ENCODE data around the gene HOXA1.

Gene HOXA1

GRCh38 chr7:27116031-27116961 is 20.5 kb upstream of the HOXA1 start:
- no peak for DNase-seq

- DNase-seq = no peak
Measured at GRCh38 chr7:27115221-27116026, 19.6 kb upstream of the HOXA1 start.

DNA sequence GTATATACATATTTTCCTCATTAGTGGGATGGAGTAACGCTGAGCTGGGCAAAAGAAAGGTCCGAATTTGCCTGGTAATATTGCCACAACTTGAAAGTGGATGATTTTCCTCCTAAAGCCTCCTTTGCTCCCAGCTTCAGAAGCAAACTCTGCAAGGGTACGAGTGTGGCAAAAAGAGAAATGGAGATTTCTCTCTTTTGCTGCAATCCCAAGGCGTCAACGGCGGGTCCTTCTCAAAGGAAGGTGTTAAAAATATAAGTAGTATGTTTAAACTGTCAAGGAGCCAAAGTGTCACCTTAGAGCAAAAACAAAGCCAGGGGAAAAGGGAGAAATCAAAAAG is 19.1 kb upstream of the HOXA1 start:
- DNase-seq = no peak

DNA sequence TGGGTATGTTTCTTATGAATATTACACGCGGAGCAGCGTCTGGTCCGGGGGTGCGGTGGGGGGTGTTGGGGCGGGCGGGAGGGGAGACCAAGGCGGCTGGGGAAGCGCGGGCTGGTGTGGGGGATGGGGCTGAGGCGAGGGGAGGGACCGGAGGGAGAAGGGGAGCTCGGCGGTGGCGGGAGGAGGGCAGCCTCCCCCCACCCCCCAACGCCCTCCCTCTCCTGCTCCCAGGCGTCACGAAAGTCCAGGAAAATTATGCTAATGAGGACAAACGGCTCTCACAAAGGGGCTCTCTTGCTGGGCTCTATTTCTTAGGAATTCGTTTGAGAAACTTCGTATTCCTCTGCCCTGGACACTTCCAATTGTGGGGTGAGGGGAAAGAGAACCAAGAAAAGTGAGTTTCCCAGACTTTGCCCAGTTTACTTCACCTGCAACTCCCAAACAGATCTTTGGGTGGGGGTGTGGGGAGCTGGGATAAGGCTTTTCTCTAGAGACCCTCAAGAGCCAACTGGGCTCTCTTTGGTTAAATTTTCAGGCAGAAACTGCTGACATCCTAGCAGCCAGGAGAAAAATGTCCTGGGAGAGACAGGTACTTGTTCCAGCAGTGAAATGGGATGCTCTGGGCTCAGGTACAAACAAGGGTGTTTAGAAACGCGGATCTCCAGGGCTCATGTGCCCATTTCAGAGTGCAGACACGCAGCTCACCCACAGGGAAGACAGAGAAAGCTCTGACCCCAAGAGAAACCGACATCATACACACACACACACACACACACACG is 18.4 kb upstream of the HOXA1 start:
- DNase-seq = no peak

GRCh38 chr7:27112955-27113949 is 17.5 kb upstream of the HOXA1 start:
- no peak for DNase-seq

DNA sequence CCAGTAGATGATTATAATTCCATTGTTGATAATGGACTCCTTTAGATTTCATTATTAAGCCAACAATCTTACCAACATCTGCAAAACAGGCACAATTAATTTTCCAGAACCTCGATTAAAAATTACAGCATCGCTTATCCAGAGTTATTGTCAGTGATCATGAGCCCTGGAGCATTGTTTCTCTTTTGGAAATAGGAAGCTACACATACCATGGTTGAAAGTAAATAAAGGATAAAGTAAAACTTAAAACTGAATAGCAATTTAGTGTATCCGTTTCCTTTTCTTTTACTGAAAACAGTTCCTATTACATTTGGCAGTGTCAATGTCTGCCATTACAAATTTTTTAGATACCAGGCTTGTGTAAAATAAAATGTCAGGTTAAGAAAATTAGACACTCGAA is 16.6 kb upstream of the HOXA1 start:
- DNase-seq = no peak

DNA sequence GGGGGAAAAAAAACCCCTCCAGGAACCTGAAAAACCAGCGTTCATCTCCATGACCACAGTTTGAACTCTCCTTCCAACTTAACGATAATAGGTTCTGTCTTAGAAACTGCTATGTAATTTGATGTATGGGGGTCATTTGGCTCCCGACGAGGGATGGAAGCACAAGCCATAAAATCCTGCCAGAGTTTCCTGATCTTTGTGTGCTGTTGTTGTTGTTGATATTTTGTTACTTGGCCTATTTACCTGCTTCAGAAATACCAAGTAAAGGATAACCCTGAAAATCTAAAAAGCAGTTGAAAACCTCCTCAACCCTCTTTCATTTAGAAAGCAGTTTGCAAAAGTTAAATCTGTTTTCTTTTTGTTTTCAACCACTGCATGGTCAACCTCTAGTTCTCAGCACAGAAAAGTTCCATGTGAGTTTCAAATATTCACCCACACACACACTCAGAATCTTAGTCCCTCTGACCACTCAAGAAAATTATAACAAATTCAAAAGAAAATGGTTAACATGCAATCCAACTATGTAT is 16.0 kb upstream of the HOXA1 start:
- DNase-seq = no peak

- no peak for DNase-seq
Measured at GRCh38 chr7:27111042-27111750, 15.4 kb upstream of the HOXA1 start.

- DNase-seq = no peak
Measured at GRCh38 chr7:27110186-27111031, 14.6 kb upstream of the HOXA1 start.

DNA sequence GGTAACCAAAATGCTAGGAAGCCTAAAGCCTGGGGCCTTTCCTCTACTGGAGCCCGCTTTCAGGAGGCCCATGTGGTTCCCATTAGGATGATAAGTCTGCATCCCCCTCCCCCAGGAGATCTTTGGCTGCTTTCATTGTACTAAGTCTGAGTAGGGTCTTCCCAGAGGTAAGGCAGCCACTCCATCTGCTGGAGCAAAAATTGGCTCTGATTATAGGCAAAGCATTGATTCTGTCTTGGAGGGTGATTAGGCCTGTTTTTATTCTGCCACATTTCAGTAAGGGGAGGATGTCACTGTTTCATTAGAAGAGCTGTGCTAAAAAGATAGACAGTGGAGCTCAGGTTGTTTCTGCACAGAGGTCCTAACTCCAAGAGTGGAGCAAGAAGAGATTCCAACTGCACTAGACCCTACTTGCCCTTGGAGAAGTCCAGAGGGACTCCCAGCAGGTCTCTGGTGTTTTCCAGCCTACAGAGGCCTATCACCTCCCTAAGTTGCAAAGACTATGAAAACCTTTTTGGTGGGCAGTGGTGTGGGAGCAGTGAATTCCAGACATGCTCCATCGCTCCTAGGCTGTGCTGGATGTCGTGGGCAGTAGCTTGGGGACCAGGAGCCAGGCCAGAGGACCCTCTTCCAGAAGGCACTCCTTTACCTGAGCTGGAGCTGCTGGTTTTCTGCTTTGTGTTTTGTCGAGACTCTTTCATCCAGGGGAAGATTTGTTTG is 13.8 kb upstream of the HOXA1 start:
- DNase-seq = no peak

- no peak for DNase-seq
Measured at GRCh38 chr7:27108390-27109127, 12.8 kb upstream of the HOXA1 start.

GRCh38 chr7:27107391-27108381 is 11.9 kb upstream of the HOXA1 start:
- DNase-seq = no peak

DNA sequence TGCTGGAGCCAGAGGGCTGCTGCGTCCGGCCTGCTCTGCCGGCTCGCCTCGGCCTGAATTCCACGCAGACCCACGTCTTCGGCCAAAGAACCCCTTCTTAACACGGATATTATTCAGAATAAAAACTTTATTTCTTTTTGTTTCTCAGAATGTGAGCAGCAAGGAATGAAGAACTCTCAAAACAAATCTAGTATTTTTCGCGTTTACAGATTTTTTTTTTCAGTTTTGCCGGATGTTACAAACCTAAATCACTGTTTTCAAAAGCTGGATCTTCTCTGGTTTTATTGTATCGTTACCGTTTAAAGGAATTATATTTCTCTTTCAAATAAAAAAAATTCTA is 11.1 kb upstream of the HOXA1 start:
- DNase-seq = no peak

GRCh38 chr7:27106181-27106900 is 10.5 kb upstream of the HOXA1 start:
- no peak for DNase-seq

- DNase-seq = no peak
Measured at GRCh38 chr7:27105301-27106031, 9.7 kb upstream of the HOXA1 start.
